T-helper 2 cell (primary cell): ENCODE results near the gene PKDREJ.
"Not testable (repeated sequence)": the region's sequence is repeated elsewhere in the genome, so short reads cannot be mapped to it uniquely, and the experiment has no call there.

Experiments
- DNase-seq, 5 experiments: peaks; one replicate each; pipeline versions ENCODE4 v3.0.0 to v3.0.0-alpha.2; 2012 to 2022
- total RNA-seq, 2 donors: gene quantifications; one replicate each; lab custom pipeline; 2026; lab: John Stamatoyannopoulos, UW

PKDREJ gene
- 0 reads per million in 2 donors for total RNA-seq

- no peak for DNase-seq
Observed at GRCh38 chr22:46263216-46263590, at the start of gene PKDREJ. Gene PKDREJ (minus strand): TSS chr22:46263343. CDS start chr22:46263322, 21 bp downstream.

DNA sequence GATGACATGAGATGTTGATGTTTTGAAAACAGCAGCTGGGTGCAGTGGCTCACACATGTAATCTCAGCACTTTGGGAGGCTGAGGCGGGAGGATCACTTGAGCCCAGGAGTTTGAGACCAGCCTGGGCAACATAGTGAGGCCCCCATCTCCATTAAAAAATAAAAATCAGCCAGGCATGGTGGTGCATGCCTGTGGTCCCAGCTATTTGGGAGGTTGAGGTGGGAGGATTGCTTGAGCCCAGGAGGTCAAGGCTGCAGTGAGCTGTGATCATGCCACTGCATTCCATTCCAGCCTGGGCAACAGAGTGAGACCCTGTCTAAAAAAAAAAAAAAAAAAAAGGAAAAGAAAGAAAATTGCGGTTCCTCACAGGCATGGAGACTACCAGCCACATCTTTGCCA, 49.7 kb upstream of the PKDREJ start:
- DNase-seq: not testable (repeated sequence)

DNA sequence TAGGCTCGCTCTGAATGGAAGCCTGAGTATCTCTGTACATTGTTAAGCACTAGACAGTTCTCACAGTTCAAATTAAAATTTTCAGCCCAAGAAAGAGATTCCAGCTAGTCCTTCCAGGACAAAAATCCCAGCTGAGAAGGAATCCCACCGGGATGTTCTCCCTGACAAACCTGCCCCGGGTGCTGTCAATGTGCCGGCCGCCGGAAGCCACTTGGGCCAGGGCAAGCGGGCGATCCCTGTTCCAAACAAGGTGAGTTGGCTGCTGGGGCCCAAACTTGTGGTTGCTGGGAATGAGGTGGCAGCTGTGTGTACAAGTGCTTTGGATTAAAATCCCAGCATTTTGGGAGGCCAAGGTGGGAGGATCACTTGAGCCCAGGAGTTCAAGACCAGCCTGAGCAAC, 48.9 kb upstream of the PKDREJ start:
- DNase-seq: no peak

DNA sequence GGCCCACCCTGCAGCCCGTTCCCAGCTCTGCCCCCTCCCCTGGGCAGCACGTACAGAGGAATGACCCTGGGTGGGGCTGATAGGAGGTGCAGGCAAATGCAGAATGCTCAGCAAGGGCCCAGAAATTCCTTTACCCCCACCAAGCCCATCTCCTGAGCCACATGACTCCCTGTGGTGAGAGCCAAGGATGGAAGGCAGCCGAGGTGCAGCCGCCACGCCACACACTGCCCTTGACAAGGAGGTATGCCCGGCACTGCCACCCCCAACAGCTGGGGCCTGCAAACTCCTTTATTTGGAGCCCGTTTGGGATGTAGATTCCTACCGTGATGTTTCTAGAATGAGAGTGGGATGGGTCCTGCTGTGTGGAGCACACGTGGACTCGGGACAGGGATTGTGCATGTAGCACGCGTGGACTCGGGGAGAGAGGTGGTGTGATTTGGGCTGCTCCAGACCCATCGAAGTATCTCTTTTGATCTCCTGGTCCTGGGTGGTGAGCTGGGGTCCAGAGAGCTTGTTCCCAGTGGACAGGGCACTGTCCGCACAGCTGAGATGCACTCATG, 46.5 kb upstream of the PKDREJ start:
- no peak for DNase-seq

GRCh38 chr22:46308283-46308988, 45.3 kb upstream of the PKDREJ start:
- DNase-seq: no peak

GRCh38 chr22:46303347-46303965, 40.3 kb upstream of the PKDREJ start:
- DNase-seq: no peak

DNA sequence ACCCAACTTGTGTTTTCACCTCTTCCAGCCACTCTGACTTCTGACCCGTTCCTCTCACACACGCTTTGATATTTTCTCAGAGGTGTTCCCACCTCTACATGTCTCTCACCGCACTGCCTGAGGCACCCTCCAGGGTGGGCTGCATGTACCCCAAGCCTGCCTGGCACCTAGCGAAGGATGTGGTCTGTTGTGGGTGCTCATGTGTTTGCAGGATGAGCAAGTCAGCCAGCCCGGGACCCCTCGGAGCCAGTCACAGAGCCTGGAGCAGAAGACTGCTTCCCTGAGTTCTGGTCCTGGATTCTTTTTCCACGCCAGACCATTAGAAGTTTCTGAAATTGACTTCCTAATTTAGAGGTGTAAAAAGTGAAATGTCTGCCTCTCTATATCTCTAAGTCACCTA, 37.3 kb upstream of the PKDREJ start:
- DNase-seq: no peak

- DNase-seq: no peak
Observed at GRCh38 chr22:46299101-46299500, 36.0 kb upstream of the PKDREJ start.

GRCh38 chr22:46297151-46297812, 34.1 kb upstream of the PKDREJ start:
- peak in 1 of 5 experiments; percentile 31 for DNase-seq

DNA sequence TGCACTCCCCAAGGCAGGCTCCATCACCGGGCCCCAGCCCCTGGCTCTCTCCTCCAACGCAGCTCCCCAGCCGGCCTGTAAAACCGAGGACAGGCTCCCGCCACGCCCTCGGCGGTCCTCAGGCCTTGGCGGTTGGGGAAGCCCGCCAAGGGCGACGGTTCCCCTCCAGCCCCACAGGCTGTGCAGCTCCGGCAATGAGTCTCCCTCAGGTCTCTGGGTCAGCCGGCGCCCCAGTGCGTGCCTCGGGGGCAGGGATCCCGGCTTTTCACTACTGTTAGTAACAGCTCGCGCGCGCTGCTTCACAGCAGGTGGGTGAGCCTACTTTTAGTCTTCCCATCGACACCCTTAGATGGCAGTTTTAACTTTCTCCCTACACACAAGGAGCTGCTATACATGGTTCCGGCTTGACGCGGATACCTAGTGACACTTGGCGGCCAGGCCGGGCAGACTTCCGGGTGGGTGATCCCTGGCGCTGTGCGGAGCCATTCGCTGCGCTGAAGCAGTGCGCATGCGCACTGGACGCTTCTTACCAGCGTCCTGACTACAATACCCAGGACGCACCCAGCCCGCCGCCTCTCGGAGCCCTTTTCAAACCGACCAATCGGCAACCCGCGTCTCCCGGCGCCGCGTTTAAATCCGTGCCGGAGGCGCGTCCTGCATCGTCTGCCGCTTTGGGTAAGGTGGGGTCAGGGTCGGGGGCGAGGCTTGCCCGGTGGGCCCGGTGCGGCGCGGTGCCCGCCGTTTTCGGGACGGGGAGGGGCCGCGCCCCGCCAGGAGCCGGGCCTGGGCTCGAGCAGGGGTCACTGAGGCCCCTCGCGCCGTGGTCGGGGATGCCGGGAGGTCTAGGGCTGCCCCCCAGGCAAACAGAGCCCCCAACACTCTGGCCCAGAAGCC, 33.4 kb upstream of the PKDREJ start, which contains the start of gene GTSE1:
TSS of gene GTSE1 (plus strand) at position 614 of the 894 bp plus-strand sequence. CDS start 531 bp downstream, outside the sequence.
- peak; percentile 94 to 99 (median 96) for DNase-seq

DNA sequence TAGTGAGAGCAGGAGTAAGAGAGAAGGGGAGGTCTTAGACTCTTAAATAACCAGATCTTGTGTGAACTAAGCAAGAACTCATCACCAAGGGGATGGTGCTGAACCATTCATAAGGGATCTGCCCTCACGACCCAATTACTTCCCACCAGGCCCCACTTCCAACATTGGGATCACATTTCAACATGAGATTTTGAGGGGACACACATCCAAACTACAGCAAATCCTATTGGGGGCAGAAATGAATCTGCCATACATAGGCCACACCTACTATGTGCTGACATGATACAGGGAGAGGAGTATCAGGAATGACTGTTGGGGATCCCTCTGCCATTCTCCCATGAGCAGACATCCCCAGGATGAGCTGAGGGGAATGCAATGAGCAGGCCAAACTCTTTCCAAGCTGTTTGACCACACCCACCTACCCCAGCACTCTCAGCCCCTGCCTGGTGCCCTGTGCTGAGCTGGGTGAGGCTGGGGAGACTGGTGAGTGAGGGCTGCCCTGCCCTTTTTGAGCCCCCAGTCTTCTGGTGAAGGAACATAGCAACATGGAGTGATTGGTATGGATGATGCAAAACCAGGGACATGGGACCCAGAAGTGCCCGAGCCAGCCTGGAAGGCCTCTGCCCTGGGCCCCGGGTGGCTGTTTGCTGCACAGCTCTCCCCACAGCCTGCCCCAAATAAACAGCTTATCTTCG, 32.3 kb upstream of the PKDREJ start:
- no peak for DNase-seq

DNA sequence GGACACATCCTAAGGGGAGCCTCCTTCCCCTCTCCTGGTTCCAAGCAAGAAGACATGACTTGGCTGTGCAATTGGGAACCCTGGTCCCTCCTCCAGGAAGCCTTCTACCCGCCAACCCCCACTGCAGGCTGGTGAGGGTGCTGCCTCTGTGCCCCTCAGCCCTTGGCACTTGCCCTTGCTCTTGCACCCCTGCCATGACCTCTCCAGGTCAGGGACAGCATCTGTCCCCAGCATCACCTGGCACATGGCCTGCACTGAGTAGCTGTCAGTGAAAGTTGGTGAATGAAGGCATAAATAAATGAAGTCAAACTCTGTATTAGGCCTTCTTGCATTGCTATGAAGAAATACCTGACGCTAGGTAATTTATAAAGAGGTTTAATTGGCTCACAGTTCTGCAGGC, 31.6 kb upstream of the PKDREJ start:
- DNase-seq: no peak

GRCh38 chr22:46293577-46294260, 30.6 kb upstream of the PKDREJ start:
- no peak for DNase-seq

- no peak for DNase-seq
Observed at GRCh38 chr22:46292732-46293131, 29.6 kb upstream of the PKDREJ start.

- no peak for DNase-seq
Observed at GRCh38 chr22:46292173-46292572, 29.0 kb upstream of the PKDREJ start.

DNA sequence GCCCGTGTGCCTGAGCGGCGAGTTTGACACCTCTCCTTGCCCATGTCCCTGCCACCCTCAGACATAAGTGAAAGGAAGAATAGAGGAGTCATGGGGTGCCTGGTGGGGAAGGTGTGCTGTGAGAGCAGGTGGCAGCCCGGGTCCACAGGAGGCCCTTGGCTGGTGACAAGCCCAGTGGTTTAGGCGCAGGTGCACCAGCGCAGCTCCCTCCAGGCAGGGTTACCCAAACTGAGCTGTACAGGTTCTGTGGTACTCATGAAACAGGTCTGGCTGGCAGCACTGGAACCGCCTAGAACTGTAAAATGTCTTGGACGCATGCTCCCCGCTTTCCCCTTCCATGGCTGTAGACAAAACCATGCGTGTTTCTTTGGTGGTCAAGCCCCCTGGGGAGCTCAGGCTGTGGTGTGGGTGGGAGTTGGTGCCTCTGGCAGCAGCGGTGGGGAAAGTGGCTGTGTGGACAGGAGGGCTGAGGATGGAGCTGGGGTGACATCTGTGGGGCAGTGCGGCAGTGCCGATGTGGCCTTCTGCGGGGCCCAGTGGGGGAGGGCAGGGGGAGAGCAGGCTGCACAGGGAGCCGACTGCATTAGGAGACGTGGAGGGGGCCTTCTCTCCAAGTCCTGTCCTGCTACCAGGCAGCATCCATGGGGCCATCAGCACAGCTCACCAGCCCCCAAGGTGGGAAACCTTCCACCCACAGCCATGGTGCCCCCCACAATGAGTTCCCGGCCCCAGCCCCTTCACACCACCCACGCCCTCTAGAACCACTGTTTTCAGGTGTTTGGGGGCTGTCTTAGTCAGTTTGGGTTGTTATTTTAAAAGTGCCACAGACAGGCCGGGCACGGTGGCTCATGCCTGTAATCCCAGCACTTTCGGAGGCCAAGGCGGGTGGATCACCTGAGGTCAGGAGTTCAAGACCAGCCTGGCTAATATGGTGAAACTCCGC, 28.0 kb upstream of the PKDREJ start:
- no peak for DNase-seq

- DNase-seq: no peak
Observed at GRCh38 chr22:46290121-46290842, 27.1 kb upstream of the PKDREJ start.

DNA sequence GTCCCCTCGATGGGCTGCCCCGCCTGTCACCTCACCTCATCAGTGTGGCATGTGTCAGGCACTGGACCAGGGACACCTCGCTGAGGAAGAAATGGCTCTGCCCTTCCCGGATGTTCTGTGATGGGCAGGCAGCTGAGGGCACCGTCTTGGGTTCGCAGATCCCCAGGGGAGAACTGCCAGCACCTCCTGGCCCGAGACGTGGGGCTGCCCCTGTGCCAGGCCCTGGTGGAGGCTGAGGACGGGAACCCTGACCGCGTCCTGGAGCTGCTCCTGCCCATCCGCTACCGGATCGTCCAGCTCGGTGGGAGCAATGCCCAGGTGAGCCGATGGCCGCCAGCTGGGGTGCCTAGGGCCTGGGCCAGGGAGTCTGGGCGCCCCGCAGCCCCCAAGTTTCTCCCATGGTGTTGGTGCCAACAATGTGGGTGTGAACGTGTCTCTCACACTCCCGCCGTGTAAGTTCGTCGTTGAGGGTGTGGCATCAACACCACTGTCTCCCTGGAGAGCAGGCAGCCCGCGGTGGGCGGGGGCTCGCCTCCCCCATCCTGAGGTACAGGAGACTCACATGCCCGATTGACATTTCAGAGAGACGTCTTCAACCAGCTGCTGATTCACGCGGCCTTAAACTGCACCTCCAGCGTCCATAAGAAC, 26.2 kb upstream of the PKDREJ start:
- DNase-seq: peak in 1 of 5 experiments; percentile 30

DNA sequence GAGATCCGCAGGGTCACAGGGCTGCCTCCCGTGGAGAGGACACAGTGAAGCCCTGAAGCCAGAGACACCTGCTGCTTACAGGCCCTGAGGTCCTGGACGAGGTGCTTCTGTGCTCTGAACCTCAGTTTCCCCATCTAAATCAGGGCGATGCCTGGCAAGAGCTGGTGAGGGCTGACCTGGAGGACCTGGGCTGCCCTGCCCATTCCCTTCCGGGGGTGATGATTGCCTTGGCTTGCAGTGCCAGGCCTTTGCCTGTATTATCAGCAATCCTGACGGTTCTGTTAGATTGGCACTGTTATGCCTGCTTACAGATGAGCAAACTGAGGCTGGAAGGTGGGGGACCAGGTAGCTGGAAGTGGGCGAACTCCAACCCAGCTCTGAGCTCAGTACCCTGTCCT, 25.7 kb upstream of the PKDREJ start:
- no peak for DNase-seq
